ENCODE results near the gene IFT88.

IFT88 gene

DNA sequence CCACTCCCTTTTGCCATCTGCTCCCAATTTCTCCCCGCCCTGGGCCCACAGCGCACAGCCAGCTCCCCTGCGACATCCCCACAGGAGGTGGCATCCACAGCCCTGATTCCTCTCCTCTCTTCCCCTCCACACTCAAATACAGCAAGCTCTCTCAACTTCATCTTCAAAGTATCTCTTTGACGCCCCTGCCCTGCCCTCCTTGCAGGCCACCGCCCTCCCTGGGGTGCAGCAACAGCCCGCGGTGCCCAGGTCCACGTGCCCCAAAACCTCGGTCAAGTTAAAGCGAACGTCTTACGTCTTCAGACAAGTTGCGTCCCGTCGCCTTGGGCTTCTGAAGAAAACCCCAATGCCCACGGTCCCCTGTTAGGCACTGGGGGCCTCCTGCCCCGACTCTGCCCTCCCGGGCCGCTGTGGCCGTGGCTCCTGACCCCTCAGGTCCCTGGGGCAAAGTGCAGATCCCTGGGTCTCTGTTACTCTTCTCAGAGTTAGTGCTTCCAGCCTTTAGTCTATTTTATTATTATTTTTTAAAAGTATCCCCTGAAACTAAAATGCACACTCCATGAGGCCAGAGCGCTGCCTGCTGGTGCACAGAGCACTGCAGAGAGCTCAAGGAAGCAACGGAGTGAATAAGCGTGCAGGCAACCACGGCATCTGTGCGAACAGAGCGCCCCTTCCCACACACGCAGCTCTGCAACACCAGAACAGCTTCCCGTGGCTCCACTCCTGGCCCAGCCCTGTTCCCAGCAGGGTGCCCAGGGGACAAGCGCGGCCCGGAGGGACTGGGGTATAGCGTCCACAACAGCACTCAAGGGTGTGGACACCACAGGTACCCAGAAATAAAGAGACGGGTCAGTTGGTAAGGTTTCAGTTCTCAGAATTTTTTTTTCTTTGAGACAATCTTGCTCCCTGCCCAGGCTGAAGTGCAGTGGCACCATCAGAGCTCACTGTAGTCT, 163.0 kb downstream of the IFT88 start:
- TF ChIP-seq, protein P1, sequence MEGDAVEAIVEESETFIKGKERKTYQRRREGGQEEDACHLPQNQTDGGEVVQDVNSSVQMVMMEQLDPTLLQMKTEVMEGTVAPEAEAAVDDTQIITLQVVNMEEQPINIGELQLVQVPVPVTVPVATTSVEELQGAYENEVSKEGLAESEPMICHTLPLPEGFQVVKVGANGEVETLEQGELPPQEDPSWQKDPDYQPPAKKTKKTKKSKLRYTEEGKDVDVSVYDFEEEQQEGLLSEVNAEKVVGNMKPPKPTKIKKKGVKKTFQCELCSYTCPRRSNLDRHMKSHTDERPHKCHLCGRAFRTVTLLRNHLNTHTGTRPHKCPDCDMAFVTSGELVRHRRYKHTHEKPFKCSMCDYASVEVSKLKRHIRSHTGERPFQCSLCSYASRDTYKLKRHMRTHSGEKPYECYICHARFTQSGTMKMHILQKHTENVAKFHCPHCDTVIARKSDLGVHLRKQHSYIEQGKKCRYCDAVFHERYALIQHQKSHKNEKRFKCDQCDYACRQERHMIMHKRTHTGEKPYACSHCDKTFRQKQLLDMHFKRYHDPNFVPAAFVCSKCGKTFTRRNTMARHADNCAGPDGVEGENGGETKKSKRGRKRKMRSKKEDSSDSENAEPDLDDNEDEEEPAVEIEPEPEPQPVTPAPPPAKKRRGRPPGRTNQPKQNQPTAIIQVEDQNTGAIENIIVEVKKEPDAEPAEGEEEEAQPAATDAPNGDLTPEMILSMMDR (IDR thresholded peaks at IDR 0.05; ENCODE audit: low read depth, low read length, missing control alignments) = no peak
- no peak overlapping the region for H3K4me3 ChIP-seq (ENCODE audit: low read depth, low read length)
- DNase-seq (ENCODE audit: low read depth) = no peak

DNA sequence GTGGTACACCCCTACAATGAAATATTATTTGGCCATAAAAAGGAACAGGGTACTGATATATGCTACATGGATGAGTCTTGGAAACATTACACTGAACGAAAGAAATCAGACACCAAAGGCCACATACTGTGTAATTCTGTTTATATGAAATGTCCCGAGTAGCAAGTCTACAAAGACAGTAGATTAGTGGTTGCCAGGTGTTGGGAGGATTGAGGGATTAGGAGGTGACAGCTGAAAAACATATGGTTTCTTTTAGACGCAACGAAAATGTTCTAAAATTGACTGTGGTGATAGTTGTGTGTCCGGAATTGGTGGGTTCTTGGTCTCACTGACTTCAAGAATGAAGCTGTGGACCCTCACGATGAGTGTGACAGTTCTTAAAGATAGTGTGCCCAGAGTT, 171.7 kb downstream of the IFT88 start:
- H3K4me3 ChIP-seq (ENCODE audit: low read depth, low read length) = no peak overlapping the region
- TF ChIP-seq, protein P1 (IDR thresholded peaks at IDR 0.05; ENCODE audit: low read depth, low read length, missing control alignments) = no peak
- DNase-seq (ENCODE audit: low read depth) = no peak

DNA sequence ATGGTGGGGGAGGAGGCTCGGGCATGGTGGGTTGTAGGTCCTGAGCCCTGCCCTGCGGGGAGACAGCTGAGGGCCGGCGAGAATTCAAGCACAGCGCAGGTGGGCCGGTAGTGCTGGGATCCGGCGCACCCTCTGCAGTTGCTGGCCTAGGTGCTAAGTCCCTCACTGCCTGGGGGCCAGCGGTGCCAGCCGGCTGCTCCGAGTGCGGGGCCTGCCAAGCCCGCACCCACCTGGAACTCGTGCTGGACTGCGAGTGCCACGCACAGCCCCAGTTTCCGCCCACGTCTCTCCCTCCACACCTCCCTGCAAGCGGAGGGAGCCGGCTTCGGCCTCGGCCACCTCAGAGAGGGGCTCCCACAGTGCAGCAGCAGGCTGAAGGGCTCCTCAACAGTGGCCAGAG, 173.1 kb downstream of the IFT88 start:
- DNase-seq (ENCODE audit: low read depth) = no peak
- H3K4me3 ChIP-seq (ENCODE audit: low read depth, low read length) = no peak overlapping the region
- TF ChIP-seq, protein P1 (IDR thresholded peaks at IDR 0.05; ENCODE audit: low read depth, low read length, missing control alignments) = no peak
